CD4-positive, CD25-positive, alpha-beta regulatory T cell (primary cell): Measurements from ENCODE around the gene MANSC1. TPM values are rescaled to one million over a fixed set of nuclear protein-coding genes. Genes with fewer than 3 reads are reported as not detected.
"Not testable (repeated sequence)": the region's sequence is repeated elsewhere in the genome, so short reads cannot be mapped to it uniquely, and the experiment has no call there.

Source experiments
- ATAC-seq, 2 donors: fragments of 150-1000 bp; cut with Tn5 transposase; one replicate each; pipeline ENCODE4 v1.10.0; 2021; ENCODE audit warnings: low read depth in 2 of 2, moderate number of reproducible peaks in 2 of 2, moderate library complexity in 1 of 2
- DNase-seq, 3 donors: peaks; one replicate each; pipeline versions ENCODE4 v3.0.0 to v3.0.0-alpha.2; 2012 to 2022; ENCODE audit warnings: mixed read lengths in 1 of 3
- H3K27ac ChIP-seq: one replicate; pipeline ENCODE4 v1.7.0; 2013; ENCODE audit warnings: mild to moderate bottlenecking, low read length; ENCODE audit not compliant: insufficient read depth, poor library complexity, severe bottlenecking
- H3K27me3 ChIP-seq: one replicate; pipeline ENCODE4 v1.7.0; 2013; ENCODE audit warnings: low read length; ENCODE audit not compliant: control insufficient read depth, insufficient read depth
- H3K36me3 ChIP-seq: one replicate; pipeline ENCODE4 v1.7.0; 2013; ENCODE audit warnings: mild to moderate bottlenecking, low read length, moderate library complexity; ENCODE audit not compliant: control insufficient read depth, insufficient read depth
- H3K4me1 ChIP-seq: 2 replicates; pipeline ENCODE4 v1.7.0; 2013; ENCODE audit warnings: mild to moderate bottlenecking, low read length; ENCODE audit not compliant: insufficient read depth, control insufficient read depth, poor library complexity, severe bottlenecking
- H3K4me3 ChIP-seq: one replicate; pipeline ENCODE4 v1.7.0; 2013; ENCODE audit warnings: low read depth, mild to moderate bottlenecking, low read length, moderate library complexity
- H3K9me3 ChIP-seq, 2 experiments: 1 replicate in 1 of 2; 2 replicates in 1 of 2; pipeline ENCODE4 v1.7.0; 2013; ENCODE audit warnings: low read length in 2 of 2, mild to moderate bottlenecking in 1 of 2, moderate library complexity in 1 of 2; ENCODE audit not compliant: control insufficient read depth in 2 of 2
- H3K27ac Mint-ChIP-seq, 3 donors: one replicate each; pipeline ENCODE4 v1.8.0; 2020 to 2022; ENCODE audit warnings: mild to moderate bottlenecking in 3 of 3, mixed read lengths in 3 of 3, moderate library complexity in 2 of 3
- H3K27me3 Mint-ChIP-seq: one replicate; pipeline ENCODE4 v1.8.0; 2022; ENCODE audit warnings: mild to moderate bottlenecking, mixed read lengths
- H3K36me3 Mint-ChIP-seq: one replicate; pipeline ENCODE4 v1.8.0; 2020; ENCODE audit warnings: mixed read lengths
- H3K4me1 Mint-ChIP-seq, 4 donors: one replicate each; pipeline ENCODE4 v1.8.0; 2020 to 2022; ENCODE audit warnings: mixed read lengths in 4 of 4, mild to moderate bottlenecking in 1 of 4
- H3K4me3 Mint-ChIP-seq, 4 donors: one replicate each; pipeline ENCODE4 v1.8.0; 2020 to 2022; ENCODE audit warnings: mild to moderate bottlenecking in 4 of 4, mixed read lengths in 4 of 4, moderate library complexity in 3 of 4
- H3K9me3 Mint-ChIP-seq, 7 donors: one replicate each; pipeline ENCODE4 v1.8.0; 2020 to 2022; ENCODE audit warnings: mixed read lengths in 7 of 7, mild to moderate bottlenecking in 3 of 7, moderate library complexity in 2 of 7
- polyA plus RNA-seq, 4 donors: library from polyadenylated mRNA; unstranded; fragments of 300-500 nt; fragmentation: Illumina TruSeq; gene quantifications; one replicate each; pipeline ENCODE4 v1.2.3, GENCODE V29; 2021
- total RNA-seq: library from RNA; stranded (reverse); gene quantifications from one replicate; pipeline ENCODE4 v1.2.3, GENCODE V29; 2022

The MANSC1 gene
- total and polyA plus RNA-seq, 5 donors from 2014 or later, result 0.22 to 1.3 (median 0.54) TPM

GRCh38 chr12:12310695-12311094, 39.3 kb downstream of the MANSC1 start:
- ATAC-seq, H3K4me1 Mint-ChIP-seq, DNase-seq, H3K36me3 ChIP-seq, H3K9me3 ChIP-seq, H3K4me1 ChIP-seq, H3K4me3 Mint-ChIP-seq, H3K27ac ChIP-seq, H3K27me3 ChIP-seq, H3K4me3 ChIP-seq, H3K9me3 Mint-ChIP-seq, H3K27ac Mint-ChIP-seq, H3K36me3 Mint-ChIP-seq: not testable (repeated sequence)
- peaks cover 11% of the 10 kb centered on the region for H3K27me3 Mint-ChIP-seq

- H3K4me1 Mint-ChIP-seq, result no peaks in the 10 kb centered on the region
- DNase-seq (no peak), ATAC-seq (no peak)
- Histone ChIP-seq H3K4me1 (no peaks in the 10 kb centered on the region), H3K27ac (no peak overlapping the region), H3K9me3 (peaks cover 0 to 2% of the 10 kb centered on the region in 2 experiments), H3K4me3 (no peak overlapping the region), H3K36me3 (no peaks in the 10 kb centered on the region), H3K27me3 (no peaks in the 10 kb centered on the region)
- H3K27me3 Mint-ChIP-seq, result peaks cover 8% of the 10 kb centered on the region
- H3K9me3 Mint-ChIP-seq, result peaks cover 0 to 4% (median 2%) of the 10 kb centered on the region in 7 donors
- no peaks in the 10 kb centered on the region for H3K36me3 Mint-ChIP-seq
- H3K27ac Mint-ChIP-seq, result no peak overlapping the region
- H3K4me3 Mint-ChIP-seq, result no peak overlapping the region
Measured at GRCh38 chr12:12305568-12306300, 44.3 kb downstream of the MANSC1 start.

GRCh38 chr12:12302976-12303375, 47.1 kb downstream of the MANSC1 start:
- Mint-ChIP-seq H3K4me3 (no peak overlapping the region), H3K4me1 (no peaks in the 10 kb centered on the region), H3K27ac (no peak overlapping the region), H3K9me3 (peaks cover 0 to 4% (median 2%) of the 10 kb centered on the region in 7 donors), H3K36me3 (no peaks in the 10 kb centered on the region), H3K27me3 (peaks cover 5% of the 10 kb centered on the region)
- no peak overlapping the region for H3K4me3 ChIP-seq
- no peaks in the 10 kb centered on the region for H3K27me3 ChIP-seq
- peaks cover 0 to 2% of the 10 kb centered on the region in 2 experiments for H3K9me3 ChIP-seq
- H3K36me3 ChIP-seq, result no peaks in the 10 kb centered on the region
- no peaks in the 10 kb centered on the region for H3K4me1 ChIP-seq
- ATAC-seq, result no peak
- no peak for DNase-seq
- no peak overlapping the region for H3K27ac ChIP-seq

GRCh38 chr12:12301122-12301521, 48.9 kb downstream of the MANSC1 start:
- DNase-seq (no peak), ATAC-seq (no peak)
- H3K4me3 ChIP-seq, result no peak overlapping the region
- Mint-ChIP-seq H3K4me1 (no peaks in the 10 kb centered on the region), H3K27ac (no peak overlapping the region), H3K4me3 (no peak overlapping the region), H3K27me3 (peaks cover 5% of the 10 kb centered on the region), H3K36me3 (no peaks in the 10 kb centered on the region), H3K9me3 (peaks cover 0 to 6% (median 2%) of the 10 kb centered on the region in 7 donors)
- no peaks in the 10 kb centered on the region for H3K4me1 ChIP-seq
- H3K27ac ChIP-seq, result no peak overlapping the region
- H3K9me3 ChIP-seq, result peaks cover 0 to 2% of the 10 kb centered on the region in 2 experiments
- H3K36me3 ChIP-seq, result no peaks in the 10 kb centered on the region
- no peaks in the 10 kb centered on the region for H3K27me3 ChIP-seq

GRCh38 chr12:12297201-12297830, 52.7 kb downstream of the MANSC1 start:
- Mint-ChIP-seq H3K4me1 (no peaks in the 10 kb centered on the region), H3K27ac (no peak overlapping the region), H3K4me3 (no peak overlapping the region), H3K9me3 (peaks cover 0 to 6% (median 0%) of the 10 kb centered on the region in 7 donors), H3K27me3 (peaks cover 10% of the 10 kb centered on the region), H3K36me3 (no peaks in the 10 kb centered on the region)
- no peak for ATAC-seq
- no peak overlapping the region for H3K27ac ChIP-seq
- H3K9me3 ChIP-seq, result no peaks in the 10 kb centered on the region
- DNase-seq, result no peak
- no peak overlapping the region for H3K4me3 ChIP-seq
- no peaks in the 10 kb centered on the region for H3K4me1 ChIP-seq
- no peaks in the 10 kb centered on the region for H3K27me3 ChIP-seq
- H3K36me3 ChIP-seq, result no peaks in the 10 kb centered on the region

GRCh38 chr12:12294215-12295005, 55.6 kb downstream of the MANSC1 start:
- no peaks in the 10 kb centered on the region for H3K27me3 ChIP-seq
- Mint-ChIP-seq H3K36me3 (no peaks in the 10 kb centered on the region), H3K27ac (no peak overlapping the region), H3K9me3 (peaks cover 0 to 3% (median 0%) of the 10 kb centered on the region in 7 donors), H3K4me3 (no peak overlapping the region), H3K4me1 (peaks cover 0 to 15% (median 5%) of the 10 kb centered on the region in 4 donors), H3K27me3 (peaks cover 9% of the 10 kb centered on the region)
- H3K9me3 ChIP-seq, result no peaks in the 10 kb centered on the region
- ATAC-seq (no peak), DNase-seq (no peak)
- no peaks in the 10 kb centered on the region for H3K4me1 ChIP-seq
- H3K4me3 ChIP-seq, result no peak overlapping the region
- no peaks in the 10 kb centered on the region for H3K36me3 ChIP-seq
- no peak overlapping the region for H3K27ac ChIP-seq

GRCh38 chr12:12290206-12290605, 59.8 kb downstream of the MANSC1 start:
- Histone ChIP-seq H3K27me3 (no peaks in the 10 kb centered on the region), H3K9me3 (no peaks in the 10 kb centered on the region), H3K4me3 (no peak overlapping the region), H3K27ac (no peak overlapping the region), H3K4me1 (no peaks in the 10 kb centered on the region), H3K36me3 (no peaks in the 10 kb centered on the region)
- peak in 1 of 2 donors; percentile 34 for ATAC-seq
- no peak overlapping the region for H3K27ac Mint-ChIP-seq
- H3K9me3 Mint-ChIP-seq, result no peaks in the 10 kb centered on the region
- no peak overlapping the region for H3K4me3 Mint-ChIP-seq
- peaks cover 13% of the 10 kb centered on the region for H3K27me3 Mint-ChIP-seq
- no peaks in the 10 kb centered on the region for H3K36me3 Mint-ChIP-seq
- H3K4me1 Mint-ChIP-seq, result peaks cover 0 to 17% (median 5%) of the 10 kb centered on the region in 4 donors
- no peak for DNase-seq
